GM19240 (cell line): ENCODE results near the gene SNX14.
"Not testable (repeated sequence)": the region's sequence is repeated elsewhere in the genome, so short reads cannot be mapped to it uniquely, and the experiment has no call there.

Source experiments
- DNase-seq: peaks from one replicate; pipeline ENCODE4 v3.0.0; 2011; ENCODE audit warnings: low spot score; ENCODE audit not compliant: insufficient read length

SNX14 gene

DNA sequence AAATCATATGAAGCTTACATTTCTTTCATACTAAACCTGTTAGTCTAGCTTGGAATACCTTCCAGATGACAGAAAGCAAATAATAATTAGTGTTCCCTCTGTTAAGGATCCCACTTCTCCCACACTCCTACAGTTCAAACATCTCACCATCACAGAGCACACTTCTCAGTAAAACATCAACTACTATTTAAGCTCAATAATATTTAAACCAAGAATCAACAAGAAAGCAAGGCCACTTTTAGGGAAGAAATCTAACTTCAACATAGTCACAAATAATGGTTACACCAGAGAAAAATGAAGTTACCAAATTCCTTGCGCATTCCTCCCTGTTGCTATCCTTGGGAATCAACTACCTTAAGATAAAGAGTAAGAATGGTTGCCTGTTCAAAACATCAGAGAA is 1.6 kb downstream of the SNX14 start:
- DNase-seq: no peak

DNA sequence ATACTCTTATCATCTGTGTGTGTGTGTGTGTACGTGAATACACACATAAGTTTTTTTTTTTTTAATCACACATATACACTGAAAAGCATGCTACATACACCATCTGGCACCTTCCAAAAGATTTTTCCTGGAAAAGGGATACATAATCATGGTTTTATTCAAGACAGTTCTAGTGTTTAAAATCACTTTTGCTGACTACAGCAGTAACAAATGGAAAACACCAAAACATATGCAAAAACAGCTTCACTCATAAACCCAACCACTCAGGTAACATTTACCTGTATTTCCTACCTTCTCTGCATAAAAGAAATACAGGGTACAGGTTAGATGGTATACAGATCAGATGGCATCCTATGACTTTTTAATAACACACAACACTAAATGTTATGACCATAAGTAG is 2.5 kb downstream of the SNX14 start:
- DNase-seq: no peak

DNA sequence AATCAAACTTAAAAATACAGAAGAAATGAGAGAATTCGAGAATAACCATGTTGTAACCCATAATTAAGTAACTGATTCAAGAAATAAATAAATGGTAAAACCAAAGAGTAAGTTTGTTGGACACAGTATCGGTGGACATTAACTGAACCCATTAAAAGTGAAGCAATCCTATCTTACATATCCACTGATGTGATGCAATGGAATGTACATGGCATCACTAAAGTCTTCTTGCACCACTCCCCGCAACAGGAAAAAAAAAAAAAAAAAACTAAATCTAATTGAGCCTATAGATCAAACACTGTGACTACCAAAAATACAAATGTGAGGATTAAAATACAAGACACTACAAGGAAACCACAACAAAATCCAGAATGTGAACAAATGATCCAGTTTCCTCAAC is 7.9 kb downstream of the SNX14 start:
- DNase-seq: no peak

DNA sequence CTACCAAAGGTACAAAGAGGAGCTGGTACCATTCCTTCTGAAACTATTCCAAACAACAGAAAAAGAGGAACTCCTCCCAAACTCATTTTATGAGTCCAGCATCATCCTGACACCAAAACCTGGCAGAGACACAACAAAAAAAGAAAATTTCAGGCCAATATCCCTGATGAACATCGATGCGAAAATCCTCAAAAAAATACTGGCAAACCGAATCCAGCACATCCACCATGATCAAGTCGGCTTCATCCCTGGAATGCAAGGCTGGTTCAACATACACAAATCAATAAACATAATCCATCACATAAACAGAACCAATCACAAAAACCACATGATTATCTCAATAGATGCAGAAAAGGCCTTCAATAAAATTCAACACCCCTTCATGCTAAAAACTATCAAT is 10.8 kb downstream of the SNX14 start:
- not testable (repeated sequence) for DNase-seq

DNA sequence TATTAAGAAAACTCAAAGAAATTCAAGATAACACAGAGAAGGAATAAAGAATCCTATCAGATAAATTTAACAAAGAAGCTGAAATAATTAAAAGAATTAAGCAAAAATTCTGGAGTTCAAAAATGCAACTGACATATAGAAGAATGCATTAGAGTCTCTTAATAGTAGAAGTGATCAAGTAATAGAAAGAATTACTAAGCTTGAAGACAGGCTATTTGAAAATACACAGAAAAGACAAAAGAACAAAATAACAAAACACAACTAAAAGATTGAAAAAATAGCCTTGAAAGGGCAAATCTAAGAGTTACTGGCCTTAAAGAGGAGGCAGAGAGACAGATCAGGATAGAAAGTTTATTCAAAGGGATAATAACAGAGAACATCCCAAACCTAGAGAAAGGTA is 12.1 kb downstream of the SNX14 start:
- no peak for DNase-seq

DNA sequence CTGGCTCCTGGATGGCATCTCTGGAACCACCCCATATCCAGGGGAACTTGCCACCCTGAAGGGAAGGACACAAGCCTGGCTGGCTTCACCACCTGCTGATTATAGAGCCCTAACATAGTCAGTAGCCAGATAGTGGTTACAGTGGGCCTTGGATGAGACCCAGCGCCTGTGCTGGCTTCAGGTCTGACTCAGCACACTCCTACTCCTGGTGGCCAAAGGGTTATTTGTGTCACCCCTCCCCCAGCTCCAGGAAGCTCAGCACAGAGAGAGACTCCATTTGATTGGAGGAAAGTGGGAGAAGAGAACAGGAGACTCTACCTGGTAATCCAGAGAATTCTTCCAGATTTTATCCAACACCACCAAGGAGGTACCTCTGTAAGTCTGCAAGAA is 12.8 kb downstream of the SNX14 start:
- no peak for DNase-seq

DNA sequence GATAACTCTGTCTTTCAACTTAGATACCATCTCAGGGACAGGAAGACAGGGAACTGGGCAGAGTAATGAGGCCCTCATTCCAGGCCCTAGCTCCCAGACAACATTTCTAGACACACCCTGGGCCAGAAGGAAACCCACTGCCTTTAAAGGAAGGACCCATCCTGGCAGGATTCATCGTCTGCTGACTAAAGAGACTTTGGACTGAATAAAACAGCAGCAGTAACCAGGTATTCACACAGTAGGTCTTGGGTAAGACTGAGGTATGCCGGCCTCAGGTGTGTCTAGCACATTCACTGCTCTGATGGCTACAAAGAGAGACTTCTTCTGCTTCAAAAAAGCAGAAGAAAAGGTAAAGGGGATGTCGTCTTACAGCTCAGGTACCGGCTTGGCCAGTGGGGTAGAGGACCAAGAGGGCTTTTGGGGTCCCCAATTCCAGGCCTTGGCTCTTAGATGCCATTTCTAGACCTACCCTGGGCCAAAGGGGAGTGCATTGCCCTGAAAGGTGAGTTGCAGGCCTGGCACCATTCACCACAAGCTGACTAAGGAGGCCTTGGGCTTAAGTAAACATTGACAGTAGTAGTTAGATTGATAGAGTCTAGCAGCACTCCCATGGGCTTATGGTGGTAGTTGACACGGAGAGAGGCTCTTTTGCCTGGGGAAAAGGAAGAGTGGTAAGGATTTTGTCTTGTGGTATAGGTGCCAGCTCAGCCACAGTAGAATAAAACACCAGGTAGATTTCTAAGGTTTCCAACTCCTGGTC is 13.4 kb downstream of the SNX14 start:
- DNase-seq: no peak

DNA sequence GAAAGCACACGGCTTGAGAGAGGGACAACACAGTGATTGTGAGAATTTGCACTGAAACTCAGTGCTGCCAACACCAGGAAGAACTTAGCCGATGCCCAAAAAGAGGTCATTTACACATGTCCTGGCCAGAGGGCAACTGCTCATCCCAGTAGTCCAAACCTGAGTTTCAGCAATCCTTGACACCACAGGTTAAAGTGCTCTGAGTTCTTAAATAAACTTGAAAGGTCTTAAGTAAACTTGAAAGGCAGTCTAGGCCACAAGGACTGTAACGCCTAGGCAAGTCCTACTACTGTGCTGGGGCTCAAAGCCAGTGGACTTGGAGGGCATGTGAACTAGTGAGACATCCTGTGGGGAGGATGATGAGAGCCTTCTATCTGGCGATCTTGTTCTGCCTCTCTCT is 14.1 kb downstream of the SNX14 start:
- DNase-seq: no peak

DNA sequence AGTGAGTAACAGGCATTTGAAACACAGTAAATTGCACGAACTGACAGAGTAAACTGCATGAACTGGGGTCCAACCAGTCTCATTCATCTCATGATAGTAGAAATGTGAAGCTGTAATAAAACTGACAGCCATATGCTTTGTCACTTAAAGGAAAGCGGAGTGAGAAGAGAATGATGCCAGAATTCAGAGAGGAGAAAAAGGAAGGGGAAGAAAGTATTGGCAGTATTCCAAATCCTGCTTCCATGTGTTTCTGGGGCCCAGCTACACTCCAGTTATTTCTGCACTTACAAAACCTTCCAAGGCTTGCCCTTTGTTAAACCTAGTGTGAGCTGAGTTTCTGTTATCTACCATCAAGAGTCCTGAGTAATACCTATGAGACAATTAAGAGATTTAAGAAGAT is 17.2 kb downstream of the SNX14 start:
- no peak for DNase-seq

DNA sequence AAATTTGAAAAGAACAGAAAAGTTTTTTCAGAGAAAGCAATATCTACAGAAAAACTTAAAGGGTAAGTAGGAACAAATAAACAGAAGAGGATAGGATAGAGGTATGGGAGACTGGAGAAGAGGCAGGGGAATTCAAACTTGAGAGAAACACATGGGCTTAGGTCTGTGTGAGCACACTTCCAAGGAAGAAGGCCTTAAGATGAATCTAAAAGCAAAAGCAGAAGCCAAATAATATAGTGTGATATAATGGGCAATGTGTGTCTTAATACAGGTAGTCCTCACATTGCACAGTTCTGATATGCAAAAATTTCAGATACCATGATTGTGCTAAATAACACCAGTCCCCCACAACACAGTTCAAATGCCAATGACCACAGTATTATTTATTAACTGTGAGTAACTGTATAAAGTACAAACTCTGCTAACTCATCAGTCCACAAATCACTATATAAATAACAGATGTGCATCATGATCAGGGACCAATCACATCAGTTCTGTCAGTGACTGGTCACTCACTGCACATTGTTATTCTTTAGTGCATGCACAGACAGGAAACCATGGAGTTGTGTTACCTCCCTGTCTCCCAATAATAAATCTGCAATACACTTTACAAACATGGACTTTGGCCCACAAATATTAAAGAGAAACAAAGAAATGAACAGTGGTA is 18.6 kb downstream of the SNX14 start:
- no peak for DNase-seq

DNA sequence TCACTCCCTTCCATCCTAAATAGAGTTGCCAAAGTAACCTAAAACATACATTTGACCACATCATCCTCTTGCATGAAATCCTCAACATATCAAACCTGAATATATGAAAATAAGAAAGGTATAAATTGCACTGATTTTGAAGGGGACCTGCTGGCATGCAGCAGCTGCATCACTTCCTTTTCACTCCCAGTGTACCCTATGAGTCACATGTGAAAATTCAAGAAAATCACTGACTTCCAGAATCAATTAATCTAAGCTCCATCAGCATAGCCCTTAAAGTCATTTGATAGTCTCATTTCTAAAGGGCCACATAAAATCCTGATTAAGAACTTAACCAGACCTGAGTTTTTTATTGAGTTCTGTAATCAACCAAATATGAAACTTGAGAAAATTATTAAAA is 24.3 kb downstream of the SNX14 start:
- DNase-seq: no peak

DNA sequence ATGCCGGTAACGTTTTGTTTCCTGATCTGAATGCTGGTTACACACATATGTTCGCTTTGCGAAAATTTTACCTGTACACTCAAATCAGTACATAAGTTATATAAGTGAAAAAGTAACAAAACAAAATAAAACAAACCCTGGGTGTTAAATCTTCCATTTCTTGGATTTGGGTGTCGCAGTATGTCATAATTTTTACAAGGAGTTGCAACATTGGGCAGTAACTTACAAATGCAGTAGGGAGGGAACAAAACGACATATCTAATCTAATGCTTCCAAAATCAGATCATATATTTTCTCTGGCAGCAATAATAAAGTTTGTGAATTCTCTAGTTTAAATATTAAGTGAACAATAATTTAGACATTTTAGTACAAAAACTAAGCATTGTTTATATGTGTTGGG is 25.2 kb downstream of the SNX14 start:
- no peak for DNase-seq

DNA sequence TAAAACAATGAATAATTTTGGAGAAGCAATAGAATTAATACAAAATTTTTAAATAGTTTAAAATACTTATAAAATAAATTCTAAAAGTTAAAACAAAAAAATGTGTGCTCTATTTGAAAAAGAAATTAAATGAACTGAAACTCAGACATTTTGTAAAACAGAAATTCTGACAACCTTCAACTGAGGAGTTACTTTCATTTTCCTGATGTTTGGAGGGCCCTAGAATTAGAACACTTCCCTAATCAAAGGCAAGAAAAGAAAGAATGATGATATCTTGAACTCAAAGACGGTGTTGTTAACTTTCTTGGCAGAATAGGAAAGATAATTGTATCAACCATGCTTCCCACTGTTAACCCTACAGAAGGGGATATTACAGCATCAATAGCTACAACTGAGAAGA is 27.9 kb downstream of the SNX14 start:
- no peak for DNase-seq

DNA sequence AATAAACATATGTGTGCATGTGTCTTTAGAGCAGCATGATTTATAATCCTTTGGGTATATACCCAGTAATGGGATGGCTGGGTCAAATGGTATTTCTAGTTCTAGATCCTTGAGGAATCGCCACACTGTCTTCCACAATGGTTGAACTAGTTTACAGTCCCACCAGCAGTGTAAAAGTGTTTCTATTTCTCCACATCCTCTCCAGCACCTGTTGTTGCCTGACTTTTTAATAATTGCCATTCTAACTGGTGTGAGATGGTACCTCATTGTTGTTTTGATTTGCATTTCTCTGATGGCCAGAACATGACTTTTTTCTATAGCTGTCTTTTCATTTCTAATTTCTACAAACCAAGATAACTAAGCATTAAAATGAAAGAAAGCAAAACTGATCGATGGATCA is 29.4 kb downstream of the SNX14 start:
- DNase-seq: not testable (repeated sequence)

DNA sequence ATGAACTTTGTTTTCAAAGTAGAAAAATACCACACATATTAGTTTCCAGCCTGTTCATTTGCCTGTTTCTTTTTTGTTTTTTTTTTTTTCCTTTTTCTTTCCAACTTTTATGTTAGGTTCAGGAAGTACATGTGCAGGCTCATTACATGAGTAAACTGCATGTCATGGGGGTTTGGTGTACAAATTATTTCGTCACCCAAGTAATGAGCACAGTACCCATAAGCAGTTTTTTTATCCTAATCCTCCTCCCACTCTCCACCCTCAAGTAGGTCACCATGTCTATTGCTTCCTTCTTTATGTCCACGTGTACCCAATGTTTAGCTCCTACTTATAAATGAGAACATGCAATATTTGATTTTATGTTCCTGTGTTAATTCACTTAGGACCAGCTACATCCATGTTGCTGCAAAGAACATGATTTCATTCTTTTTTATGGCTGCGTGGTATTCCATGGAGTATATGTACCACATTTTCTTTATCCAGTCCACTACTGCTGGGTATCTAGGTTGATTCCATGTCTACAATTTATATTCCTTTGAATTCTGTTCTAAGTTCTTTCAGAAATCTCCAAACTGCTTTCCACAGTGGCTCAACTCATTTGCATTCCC is 31.8 kb downstream of the SNX14 start:
- no peak for DNase-seq

DNA sequence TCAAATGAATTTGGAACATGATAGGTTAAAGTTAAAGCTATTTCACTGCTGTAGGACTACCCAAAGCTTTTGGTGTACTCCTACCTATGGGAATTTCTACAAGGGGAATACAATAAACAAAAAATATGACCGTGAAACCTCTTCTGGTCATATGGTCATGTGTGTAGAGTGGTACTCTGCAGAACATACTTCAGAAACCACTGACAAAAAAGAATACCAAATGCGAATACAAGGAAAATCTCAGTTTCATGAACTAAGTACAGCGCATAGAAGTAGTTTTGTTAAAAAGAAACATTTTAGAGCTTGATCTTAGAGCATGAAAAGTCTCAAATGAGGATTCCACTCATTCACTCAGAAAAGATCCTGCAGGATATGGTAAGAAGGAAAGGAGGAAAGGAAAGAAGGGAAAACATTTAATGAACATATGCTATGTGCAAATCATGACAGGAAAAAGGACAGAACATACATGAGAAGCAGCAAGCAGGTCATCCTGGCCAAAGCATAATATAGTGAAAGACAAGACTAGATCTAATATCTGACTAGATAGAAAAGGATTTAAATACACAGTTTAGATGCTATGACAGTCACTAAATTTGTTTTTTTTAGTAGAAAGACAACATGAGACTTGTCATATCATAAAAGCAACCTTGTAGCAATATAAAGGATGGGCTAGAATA is 36.5 kb downstream of the SNX14 start:
- no peak for DNase-seq

DNA sequence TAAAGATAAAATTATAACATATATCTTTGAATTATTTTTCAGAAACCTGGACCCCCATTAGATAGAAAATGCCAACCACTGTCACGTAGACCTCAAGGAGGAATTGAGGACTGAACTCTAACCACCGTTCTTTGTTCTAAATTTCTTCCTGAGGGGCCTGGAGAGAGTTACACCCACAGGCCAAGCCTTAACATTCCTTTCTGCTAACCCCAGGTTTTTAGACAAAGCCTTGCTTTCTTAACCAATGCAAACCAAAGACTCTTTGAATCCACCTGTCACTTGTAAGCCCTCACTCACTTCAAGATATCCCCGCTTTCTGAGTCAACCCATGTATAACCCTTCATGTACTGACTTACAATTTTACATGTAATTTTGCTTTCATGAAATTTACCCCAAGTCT is 41.0 kb downstream of the SNX14 start:
- DNase-seq: no peak

DNA sequence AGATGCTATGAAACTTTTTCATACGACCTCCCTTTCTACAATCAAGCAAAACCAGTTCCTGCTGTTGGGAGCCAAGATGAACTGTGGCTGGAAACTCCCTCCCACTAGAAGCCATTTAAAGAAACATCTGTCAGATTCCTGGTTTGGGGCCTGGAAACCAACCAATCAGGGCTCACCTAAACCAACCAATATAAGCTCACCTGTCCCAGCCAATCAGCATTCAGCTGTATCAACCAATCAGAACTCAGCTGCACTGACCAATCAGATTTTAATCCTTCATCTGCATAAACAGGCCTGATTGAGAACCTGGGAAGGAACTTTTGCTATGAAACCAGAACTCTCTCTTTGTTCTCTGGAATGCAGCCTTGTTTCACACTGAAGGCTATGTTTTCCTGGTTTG is 42.4 kb downstream of the SNX14 start:
- DNase-seq: no peak

DNA sequence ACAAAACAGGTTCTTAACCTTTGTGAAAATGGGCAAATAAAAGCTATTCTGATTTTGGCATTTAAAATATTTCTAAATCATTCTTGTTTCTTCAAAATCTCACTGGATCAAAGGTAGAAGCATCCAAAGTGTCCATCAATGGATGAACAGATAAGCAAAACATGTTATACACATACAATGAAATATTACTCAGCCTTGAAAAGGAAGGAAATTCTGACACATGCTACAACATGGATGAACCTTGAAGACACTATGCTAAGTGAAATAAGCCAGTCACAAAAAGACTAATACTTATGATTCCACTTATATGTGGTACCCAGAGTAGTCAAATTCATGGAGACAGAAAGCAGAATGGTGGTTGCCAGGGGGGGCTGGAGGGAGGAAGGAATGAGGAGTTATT is 45.9 kb downstream of the SNX14 start:
- DNase-seq: no peak

DNA sequence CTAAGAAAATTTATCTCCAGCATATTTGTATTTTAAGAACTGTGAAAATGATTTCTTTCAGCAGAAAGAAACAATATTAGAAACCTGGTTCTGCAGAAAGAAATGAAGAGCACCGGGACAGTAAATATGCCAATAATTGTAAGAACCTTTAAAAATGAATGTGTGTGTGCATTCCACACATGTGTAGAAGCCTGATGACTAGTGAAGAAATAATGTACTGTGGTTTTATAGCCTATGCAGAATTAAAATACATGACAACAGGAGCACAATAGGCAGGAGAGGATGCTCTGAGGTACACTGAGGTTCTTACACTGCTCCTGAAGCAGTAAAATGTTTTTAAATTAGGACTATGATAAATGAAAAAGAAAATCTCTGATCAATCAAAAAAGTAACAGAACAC is 48.9 kb downstream of the SNX14 start:
- no peak for DNase-seq

DNA sequence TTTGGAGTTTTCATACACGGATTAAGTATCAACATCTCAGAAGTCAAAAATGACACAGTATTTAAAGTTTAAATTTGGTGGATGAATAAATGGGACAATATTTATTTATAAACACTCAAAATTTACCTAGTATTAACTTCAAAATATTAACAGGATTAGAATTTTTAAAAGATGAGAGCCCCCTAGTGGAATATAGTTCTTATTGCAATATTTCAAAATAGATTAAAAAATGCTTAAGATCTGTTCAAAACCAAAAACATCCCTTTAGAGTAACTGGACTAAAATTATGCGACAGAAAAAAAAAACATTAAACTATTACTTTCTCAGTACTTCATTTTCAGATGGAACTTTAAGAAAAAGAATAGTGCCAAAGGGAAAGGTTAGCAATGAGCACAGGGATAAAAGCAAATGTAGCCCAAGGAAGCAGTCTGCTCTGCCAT is 56.6 kb downstream of the SNX14 start:
- DNase-seq: no peak

DNA sequence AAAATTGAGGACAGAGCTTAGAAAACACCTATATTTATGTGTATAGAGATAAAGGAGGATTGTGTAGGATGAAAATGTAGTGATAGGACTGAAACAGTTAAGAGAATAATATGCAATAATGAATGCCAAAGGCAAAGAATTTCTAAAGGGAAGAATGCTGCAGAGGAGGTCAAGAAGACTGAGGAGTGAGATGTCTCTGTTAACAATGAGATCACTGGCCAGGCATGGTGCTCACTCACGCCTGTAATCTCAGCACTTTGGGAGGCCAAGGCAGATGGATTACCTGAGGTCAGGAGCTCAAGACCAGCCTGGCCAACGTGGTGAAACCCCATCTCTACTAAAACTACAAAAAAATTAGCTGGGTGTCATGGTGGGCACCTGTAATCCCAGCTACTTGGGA is 69.4 kb downstream of the SNX14 start:
- DNase-seq: not testable (repeated sequence)
